GM10847 (cell line): Measurements from ENCODE around the gene COL5A2.

Experiments used
- POLR2A ChIP-seq: IDR thresholded peaks from 2 replicates; pipeline ENCODE4 v1.6.1; 2011; ENCODE audit not compliant: insufficient read length; ENCODE audit errors: extremely low read depth

The COL5A2 gene

DNA sequence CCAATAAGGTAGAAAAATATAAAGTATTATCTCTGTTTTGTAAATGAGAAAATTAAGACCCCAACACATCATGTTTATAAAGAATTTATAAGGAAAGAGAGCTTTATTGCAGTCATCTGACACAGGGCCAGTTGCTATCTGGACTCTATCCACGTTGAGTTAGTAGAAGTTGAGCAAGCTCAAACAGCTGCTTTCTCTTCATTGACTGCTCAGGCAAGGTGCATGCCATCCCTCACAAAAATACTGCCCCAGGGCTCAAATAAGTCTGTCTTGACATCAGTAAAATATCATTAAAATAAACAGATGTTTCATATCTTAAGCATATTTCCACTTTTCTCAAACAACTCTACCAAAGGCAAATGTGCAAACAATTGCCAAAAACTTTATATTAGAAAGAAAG is 14.8 kb downstream of the COL5A2 start:
- no peak for TF ChIP-seq POLR2A

DNA sequence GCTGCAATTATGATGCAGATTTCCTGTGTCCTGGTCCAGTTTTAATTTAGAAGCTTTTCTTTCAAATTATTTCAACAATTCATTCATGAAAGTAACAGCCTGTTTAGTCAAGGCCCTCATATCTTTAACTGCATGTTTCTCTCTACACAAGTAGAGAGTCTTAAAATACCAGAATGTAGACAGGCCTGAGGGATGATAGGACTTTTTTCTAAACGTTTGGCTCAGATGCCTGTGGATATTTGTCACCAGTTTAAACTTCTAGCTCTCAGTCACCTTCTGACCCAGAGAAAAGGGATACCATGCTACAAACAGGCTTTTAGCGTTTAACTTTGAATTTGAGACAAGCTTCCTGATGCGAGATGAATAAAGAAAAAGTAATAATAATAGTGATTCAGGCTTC is 15.7 kb downstream of the COL5A2 start:
- no peak for TF ChIP-seq POLR2A

GRCh38 chr2:189162566-189162965 is 17.0 kb downstream of the COL5A2 start:
- TF ChIP-seq POLR2A = no peak

- TF ChIP-seq POLR2A = no peak
Observed at GRCh38 chr2:189161894-189162293, 17.7 kb downstream of the COL5A2 start.

DNA sequence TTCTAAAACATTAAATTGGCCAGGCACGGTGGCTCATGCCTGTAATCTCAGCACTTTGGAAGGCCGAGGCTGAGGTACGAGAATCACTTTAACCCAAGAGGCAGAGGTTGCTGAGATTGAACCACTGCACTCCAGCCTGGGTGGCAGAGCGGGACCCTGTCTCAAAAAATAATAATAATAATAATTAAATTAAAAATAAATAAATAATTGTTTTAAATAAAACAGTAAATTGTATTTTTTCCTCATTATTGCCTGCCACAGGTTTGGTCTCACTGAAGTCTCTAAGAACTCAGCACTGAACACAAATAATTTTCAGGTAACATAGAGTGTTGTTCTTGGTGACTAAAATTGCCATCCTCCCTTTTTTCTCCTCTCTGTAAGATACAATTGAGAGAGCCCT is 19.8 kb downstream of the COL5A2 start:
- no peak for TF ChIP-seq POLR2A

DNA sequence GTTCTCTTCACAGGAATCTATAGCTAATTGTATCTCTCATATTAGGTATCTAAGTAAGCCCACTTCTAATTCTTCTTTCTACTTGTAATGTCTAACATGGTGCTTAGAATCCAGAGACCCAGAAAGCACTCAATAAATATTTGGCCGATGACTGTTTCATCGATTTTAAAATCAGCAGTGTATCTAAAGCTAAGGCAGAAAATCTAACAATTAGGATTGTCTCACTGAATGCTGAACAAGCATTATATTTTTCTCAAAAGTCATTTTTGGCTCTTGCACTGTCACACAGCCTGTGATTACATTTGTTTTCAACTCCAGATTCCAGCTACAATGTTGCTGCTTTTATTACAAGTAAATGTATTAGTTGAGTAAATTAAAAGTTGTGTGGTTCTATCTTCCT is 20.3 kb downstream of the COL5A2 start:
- TF ChIP-seq POLR2A = no peak

DNA sequence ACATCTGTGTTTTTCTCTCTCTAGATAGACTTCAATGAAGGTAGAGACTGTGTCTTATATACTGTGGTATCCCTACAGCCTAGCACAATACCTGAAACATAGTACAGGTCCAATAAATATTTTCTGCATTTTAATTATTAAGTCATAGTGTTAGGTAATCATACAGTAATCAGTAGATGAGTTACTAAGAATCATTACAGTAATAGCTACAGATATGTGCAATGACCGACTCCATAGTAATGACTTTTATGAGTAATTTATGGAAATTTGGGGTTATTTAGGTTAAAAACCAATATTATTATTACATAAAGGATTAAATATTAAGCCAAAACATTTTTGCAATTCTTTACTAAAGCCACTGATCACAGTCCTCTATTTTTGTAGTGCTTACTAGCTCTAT is 21.6 kb downstream of the COL5A2 start:
- no peak for TF ChIP-seq POLR2A

DNA sequence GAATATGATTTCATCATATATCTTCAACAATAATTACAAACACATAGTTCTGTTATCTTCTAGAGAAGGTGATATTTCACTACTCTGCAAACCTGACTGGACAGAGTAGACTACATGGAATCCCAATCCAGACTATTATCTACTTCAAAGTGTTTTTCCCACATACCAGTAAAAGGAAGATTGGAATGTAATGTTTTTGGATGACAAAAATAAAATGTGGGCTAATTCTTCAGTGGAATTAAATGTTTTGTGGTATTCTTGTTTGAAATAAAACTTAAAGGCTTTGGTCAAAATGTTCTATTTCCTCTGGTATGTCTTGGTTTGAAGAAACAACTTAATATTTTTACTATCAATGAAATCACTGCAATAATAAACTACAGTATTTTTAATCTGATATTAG is 22.1 kb downstream of the COL5A2 start:
- no peak for TF ChIP-seq POLR2A

DNA sequence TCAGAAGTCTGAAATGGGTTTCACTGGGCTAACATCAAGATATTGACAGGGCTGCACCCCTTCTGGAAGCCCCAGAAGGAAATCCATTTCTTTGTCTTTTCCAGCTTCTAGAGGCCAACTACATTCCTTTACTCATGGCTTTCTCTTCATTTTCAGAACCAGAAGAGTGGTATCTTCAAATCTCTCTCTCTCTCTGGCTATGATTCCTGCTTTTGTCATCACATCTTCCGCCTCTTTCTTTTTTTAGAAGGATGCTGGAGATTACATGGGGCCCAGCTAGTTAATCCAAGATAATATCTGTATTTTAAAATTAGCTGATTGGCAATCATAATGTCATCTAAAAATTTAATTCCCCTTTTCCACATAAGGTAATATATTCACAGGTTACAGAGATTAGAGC is 23.8 kb downstream of the COL5A2 start:
- no peak for TF ChIP-seq POLR2A

DNA sequence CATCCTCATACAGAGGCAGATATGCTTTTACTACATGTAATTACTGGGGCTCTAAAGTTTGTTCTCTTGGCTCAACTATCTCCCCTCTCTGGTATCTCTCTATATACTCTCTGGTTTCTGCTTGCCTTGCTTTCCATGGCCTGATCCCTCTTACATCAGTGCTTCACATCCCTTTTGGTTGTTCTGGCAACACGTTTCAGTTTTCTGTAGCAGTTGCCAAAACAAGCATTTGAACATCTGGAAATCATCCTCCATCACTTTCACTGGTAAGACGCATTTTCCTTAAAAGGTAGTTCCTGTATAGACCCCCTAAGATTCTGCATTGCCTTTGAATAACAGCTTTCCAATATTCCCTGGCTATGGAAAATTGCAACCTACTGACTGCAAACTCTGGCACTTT is 25.9 kb downstream of the COL5A2 start:
- TF ChIP-seq POLR2A = no peak

DNA sequence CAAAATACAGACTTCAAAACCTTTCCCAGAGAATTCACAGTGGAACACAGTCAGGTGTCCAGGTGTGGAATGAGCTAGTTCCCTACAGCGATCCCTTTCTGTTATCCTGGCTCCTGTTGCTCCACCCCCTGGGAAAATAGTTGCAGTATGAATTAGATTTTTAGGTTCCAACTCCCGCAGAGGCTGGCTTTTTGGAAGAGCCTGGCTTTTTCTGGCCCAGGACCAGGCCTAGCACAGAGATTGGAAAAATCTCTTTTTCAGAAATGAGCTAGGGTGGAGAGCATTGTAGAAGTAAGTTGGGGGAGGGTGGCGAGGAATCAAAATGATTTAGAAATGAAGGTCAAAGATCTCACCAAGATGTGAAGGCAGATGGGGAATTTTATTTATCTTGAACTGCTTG is 27.1 kb downstream of the COL5A2 start:
- TF ChIP-seq POLR2A = no peak

DNA sequence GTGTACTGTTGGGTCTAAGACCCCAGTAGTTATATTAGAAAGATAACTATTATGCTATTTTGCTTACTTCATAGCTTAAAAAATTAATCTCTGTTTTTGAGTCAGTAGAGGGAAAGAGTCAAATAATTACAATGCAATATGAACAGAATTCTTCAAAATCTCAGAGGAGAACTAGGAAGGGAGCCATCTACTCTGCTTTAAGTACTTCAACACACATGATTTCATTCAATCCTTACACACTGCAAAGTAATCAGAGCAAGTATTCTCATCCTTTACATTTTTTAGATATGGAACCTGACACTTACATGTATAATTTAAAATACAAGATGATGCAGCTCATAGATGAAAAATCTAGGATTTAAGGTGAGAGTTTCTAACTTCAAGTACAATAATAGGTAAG is 27.7 kb downstream of the COL5A2 start:
- no peak for TF ChIP-seq POLR2A

DNA sequence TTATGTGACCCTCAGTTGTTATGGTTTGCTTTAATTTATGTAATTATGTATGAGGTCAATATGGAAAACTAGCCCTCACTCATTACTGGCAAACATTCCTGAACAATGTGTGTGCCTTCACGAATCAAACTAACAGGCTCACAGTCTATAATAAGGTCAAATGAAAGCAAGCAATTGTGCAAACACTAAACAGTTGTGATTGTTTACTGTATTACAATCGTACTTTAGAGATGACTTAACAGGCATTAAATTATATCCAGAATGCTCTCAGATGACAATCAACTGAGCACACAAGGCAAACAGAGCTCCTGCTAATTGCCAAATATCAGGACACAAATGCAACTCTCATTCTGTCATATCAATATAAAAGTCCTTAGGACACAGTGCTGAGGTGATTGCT is 29.5 kb downstream of the COL5A2 start:
- TF ChIP-seq POLR2A = no peak

GRCh38 chr2:189147989-189148388 is 31.6 kb downstream of the COL5A2 start:
- TF ChIP-seq POLR2A = no peak

DNA sequence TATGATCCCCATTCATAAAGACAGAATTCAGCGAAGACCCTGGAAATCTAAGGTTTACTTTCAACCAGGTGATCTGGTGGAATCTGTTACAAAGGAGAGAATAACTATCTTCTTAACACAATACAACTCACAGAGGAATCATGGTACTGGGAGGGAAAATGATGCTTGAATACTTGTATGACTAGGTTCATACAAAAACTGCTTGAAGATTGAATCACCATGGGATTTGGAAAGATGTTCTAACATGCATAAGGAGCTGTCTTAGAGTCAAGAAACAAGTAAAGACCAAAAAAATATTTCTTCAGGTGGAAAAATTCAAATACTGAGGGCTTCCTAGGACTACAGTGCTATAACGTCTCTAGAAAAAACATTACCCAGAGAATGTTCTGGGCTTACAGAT is 32.2 kb downstream of the COL5A2 start:
- no peak for TF ChIP-seq POLR2A

DNA sequence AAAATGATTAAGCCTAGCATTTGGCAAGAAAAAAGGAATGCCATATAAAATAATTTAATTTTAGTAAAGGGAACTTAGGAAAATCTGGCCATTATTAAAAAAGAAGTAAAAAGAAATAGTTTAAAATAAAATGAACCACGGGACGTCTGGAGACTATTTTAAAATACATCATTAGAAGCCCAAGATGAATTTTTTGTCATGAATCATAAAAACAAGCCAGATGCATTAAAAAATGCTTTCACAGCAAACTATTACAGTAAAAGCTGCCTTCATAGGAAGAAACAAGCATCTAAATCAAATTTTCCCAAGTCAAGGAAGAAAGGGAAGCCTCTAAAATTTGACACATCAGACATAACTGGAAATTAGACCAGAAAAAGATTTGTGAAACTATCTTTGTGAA is 33.0 kb downstream of the COL5A2 start:
- TF ChIP-seq POLR2A = no peak

GRCh38 chr2:189144700-189145211 is 34.8 kb downstream of the COL5A2 start:
- no peak for TF ChIP-seq POLR2A

- TF ChIP-seq POLR2A = no peak
Observed at GRCh38 chr2:189143925-189144324, 35.6 kb downstream of the COL5A2 start.
